Stimulated activated CD4-positive, alpha-beta T cell treated with anti-CD3 and anti-CD28 coated beads, Interleukin-1b, Interleukin-23, amount 100 ng/mL, for 1 hour (primary cell): ENCODE data around the gene CMTM7.

Source experiments
- DNase-seq, 2 donors: peaks; one replicate each; pipeline ENCODE4 v3.0.0-alpha.2; 2020; ENCODE audit warnings: low read depth in 2 of 2

CMTM7 gene, protein sequence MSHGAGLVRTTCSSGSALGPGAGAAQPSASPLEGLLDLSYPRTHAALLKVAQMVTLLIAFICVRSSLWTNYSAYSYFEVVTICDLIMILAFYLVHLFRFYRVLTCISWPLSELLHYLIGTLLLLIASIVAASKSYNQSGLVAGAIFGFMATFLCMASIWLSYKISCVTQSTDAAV

DNA sequence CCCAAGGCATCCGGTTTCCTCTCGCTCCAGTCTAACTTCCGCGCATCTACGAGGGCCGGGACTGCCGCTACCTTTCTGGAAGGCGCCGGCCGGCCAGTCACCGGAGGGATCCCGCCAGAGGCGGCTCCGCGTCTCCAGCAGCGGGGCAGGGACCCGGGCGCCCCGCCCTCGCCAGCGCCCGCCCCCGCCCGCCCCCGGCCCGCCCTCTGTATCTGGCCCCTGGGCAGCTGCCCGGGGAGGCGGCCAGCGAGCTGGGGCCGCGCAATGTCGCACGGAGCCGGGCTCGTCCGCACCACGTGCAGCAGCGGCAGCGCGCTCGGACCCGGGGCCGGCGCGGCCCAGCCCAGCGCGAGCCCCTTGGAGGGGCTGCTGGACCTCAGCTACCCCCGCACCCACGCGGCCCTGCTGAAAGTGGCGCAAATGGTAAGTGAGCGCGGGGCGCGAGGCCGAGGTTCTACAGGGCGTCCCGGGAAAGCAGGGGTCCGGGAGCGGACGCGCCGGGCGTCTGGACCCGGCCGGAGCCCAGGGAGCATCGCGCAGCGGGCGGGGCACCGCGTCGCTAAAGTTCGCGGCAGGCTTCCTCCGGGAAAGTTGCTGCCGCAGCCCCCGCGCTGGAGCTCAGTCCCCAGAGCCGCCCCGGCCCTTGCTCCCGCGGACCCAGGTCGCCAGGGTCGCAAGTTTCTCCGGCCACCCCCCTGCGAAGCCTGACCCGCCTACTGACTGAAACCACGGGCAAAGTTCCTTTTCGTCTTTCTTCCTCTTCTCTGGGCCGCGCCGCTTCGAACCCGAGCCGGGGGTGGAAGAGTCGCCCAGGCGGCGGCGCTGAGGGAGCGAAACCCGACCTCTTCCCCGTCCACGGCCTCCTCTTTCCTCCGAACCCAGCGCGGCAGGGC lies at the start of gene CMTM7:
Gene CMTM7 (plus strand): TSS at position 211 of the 893 bp plus-strand sequence. CDS start 54 bp downstream, at position 265.
- no peak for DNase-seq

DNA sequence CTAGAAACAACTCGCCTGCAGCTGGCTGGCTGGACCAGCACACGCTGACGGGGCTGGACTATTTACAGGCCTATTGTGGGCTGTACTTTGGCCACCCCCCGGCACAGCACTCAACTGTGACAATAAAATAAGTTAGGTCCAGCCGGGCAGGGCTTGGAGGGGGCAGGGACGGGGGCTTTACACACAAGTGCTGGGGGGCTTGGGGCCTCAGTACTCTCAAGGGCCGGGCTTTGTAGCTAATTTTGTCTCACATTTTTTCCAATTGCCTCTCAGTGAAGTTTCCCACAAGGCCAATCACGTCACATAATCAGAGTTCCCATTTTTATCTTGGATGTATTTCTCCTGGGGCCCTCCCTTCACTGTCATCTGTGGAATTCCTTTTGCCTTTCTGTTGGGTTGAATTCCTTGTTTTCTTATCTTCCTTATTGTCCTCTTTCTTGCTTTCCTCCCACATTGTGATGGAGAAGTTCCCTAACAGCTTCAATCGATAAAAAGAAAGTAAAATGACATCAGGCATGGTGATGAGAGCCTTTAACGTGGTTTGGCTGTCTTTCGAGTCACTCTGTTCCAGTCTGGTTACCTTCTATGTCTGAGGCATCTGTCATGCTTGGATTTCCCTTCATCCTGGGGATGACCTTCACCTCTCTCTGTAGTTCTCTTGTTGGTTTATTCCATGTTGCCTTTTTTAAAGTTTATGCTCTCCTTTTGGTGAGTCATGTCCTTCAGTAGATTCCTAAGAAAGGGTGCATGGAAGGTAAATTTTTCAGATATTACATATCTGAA lies 44.1 kb upstream of the CMTM7 start:
- no peak for DNase-seq

DNA sequence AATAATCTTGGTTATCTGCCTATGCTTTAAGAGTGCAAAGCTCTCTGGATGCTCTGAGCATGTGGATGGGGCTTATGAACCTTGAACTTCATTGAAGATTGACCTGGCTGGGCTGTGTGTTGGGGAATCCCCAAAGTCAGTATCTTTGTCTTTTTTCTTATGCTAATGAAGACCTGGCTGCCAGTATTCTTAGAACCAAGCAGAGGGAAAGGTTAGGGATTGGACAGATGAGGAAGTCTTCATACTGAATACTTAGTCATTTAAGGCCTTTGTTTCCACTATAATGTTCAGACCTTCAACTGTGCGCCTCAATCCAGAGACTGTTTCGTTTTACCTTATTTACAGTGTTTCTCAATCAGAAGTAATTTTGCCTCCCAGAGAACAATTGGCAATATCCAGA lies 42.5 kb upstream of the CMTM7 start:
- DNase-seq = no peak

DNA sequence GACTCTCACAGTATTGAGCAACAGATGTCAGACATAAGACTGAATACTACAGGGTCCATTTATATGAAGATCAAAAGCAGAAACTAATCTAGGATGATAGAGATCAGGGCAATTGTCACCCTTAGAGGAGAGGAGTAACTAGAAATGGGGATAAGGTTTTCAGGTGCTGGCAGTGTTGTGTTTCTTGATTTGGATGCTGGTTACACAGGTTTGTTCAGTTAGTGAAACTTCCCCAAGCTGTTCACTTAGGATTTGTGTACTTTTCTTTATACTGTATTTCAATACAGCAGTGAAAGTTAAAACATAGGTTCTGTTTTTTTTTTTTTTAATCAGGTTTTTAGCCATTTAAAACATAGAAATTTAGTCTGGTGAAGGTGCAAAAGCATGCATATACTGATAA lies 39.1 kb upstream of the CMTM7 start:
- no peak for DNase-seq

DNA sequence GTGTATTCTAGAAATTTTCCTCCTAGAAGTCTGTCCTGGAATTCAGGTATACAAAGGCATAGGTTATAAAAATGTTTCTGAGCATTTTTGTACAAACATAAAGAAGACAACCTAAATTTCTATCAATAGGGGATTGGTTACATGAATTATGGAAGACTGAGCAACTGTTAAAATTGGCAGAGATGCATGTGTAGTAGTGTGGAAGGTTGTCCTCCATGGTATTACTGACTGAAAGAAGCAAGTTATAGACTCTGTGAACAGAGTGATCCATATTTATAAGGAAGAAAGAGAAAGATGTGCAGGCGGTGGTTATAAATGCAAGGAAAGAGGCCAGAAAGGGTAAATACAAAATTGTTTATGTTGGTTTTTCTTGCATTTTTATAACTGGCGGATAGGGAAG lies 38.3 kb upstream of the CMTM7 start:
- no peak for DNase-seq

DNA sequence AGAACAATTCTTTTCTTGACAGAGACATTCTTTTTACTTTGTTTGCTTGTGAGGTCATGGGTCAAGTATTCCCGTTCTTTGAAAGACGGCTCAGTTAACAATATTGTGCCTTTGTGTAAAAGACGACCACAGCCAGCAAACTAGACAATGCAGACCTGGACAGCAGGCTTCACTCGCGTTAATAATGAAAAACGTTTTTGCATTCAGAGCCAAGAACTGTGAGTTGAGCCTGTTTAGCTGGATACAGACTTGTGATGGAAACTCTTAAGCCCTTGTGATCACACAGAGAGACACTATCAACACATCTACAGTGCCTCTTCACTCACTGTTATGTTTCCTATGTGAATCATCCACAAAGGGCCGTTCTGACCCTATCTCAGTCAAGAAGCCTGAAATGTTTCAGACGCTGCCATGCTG lies 37.3 kb upstream of the CMTM7 start:
- no peak for DNase-seq

DNA sequence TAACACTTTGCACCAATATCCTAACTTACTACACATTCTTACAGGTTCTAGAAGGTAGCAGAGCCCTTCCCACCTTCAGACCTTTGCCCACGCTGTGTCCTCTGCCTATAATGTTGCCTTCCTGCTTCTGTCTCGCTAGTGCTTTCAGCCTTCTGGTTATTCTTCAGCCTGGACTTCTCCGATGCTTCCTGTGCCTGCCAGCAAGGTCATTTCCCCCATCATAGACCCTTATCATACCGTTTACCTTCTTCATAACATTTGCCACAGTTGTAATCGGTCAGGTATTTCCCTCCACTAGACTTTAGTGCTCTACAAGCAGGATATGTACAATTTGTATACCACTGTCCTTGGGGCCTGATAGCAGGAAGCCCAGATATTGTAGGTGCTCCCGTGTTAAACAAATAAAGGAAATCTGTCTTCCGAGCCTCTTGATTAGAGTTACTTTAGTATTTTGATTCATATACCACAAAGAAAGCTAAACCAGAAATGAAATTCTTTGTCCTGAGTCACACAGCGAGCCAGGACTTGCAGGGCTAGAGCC lies 35.8 kb upstream of the CMTM7 start:
- no peak for DNase-seq

DNA sequence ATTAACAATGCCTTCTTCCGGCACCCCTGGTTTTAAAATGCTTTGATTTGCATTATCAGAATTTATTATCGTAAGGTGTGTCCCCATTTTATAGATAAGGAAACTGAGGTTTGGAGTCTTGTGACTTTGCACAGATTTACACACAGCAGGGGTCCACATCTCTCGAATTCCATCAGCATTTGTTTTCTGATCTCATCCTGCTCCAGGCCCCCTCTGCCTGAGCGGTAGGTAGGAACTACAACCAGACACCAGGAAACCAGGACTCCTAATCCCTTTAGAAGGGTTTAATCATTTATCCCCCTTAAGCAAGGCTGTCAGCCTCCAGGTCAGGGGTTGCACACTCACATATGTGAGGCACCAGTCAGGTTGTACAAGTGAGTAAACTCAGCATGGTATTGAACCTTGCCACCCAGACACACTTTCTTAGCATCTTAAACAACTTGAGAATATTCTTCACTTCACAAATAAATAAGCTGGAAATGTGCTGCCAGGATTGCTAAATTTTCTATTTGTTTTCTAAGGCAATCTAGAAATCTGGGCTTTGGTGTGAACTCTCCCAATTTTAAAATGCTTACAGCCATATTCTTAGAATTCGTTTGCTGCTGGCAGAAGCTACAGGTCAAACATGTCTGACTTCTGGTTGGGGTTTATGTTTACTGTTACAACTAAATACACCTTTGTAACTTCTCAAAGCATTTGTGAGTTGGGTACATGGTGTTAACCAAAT lies 31.7 kb upstream of the CMTM7 start:
- DNase-seq = no peak

DNA sequence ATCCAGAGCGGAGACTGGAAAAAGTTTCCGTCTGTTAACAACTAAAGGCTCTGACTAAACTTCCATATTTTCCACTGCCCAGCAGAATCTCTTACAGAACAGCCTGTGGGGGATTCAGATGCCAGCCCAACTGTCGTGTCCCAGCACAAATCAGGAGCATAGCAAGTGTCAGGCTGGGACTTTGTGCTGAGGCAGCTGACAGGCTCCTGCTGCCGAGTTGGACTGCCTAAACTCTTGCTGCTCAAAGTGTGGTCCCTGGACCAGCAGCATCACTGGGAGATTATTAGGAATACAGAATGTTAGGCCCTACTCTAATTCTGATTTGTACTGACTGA lies 31.2 kb upstream of the CMTM7 start:
- no peak for DNase-seq

DNA sequence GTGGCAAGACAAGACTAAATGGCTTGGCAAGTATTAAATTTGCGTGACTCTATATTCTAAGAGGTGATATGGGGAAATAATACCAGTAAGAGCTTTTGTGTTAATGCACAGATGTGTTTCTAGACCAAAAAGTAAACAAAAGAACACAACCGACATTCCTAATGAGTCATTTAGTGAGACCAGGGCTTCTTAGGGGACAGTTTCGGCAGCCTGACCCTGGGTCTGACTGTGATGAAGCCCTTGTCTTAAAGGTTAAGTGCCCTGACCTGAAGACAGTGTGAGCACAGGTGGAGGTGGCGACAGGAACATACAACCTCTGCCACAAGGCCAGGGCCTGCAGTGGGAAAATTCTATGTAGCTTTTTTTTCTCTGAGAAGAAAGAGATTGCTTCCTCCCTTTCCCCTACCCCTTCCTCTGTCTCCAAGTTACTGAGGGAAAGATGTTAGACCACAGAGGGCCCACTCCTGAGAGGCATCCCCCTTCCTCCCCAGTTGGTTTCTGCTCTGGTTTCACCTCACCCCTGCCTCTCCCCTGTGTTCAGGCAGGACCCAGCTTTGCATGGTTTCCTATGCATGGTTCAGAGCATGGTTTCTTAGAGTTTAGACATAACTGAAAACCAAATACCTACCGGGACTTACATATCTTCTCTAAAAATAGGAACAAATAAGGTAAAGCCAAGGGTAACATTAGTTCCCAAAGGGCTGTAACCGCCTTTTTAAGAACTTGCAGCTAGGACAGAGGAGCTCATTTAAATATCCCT lies 24.8 kb upstream of the CMTM7 start:
- no peak for DNase-seq

DNA sequence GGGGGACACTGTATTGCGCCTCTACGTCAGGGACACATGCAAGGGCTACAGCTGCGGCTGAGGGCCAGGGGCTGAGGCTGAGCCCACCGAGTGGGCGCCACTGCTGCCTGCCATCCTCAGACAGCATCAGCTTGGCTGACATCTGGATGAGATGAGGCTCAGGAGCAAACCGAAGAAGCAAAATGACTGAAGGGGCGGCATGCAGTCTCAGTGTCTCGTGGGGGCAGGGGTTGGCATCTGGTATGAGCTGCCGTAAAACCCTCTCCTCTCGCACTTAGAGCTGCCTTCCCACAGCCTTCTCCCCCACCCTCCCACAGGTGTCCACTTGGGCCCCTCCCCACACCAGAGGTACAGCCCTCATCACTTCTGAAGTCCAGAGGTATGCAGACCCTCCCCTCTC lies 24.2 kb upstream of the CMTM7 start:
- no peak for DNase-seq

DNA sequence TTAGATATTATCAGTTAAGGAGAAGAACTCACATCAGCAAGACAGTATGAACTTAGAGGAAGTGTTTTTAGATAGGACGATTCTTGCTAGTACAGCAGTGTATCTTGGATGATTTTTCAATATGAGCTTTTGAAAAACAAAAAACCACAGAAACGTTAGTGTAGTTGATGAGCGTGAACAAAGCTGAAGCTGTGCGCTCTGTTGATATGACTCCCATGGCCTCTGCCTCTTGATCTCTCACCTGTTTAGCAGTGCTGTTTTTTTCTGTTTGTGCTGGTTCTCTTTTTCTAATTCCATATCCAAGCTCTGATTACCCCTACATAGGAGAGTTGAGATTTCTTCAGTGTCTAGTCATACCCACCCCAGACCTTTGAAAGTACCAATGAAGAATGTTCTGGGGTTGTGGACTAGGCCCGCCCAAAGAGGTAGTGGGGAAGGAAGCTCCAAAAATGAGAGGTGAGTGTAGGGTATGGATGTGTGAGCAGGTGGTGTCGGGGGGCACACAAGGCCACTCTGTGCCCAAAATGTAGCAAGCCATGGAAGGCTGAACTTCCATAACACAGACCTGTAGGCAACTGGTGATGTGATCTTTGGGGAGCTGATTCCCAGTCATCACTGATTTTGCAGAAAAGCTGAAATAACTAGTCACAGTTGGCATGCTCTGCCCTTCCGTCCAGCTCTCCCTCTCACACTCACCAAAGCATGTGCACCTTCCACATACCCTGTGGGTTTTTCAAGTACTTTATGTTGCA lies 20.0 kb upstream of the CMTM7 start:
- DNase-seq = no peak

DNA sequence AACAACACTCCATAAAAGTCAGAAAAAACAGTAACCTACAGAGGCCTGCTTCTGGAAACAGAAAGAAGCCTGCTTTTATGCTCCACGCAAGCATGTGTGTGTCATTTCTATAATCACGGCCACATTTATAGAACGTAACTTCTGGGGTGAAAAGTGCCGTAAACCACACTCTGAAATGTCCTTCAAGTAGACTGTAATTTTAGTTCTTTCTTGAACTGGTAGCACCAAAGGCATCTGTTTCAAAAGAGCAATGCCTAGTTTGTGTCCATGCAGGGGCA lies 19.5 kb upstream of the CMTM7 start:
- DNase-seq = no peak

DNA sequence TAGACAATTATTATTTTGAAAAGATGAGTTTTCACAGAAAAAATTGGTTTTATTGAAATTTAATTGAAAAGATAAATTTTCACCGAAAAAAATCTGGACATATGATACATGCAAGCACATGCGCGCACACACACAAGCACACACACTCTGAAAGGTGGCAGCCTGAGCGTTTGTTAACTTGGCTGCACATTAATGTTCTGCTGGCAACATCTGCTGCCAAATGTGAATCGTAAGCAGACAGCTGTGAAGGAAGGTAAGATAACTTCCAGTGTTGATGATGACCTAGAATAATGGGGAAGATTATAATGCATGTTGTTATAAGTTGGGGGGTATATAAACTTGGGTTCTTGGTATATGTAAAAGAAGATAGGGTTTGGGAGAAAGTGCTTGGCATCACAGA lies 18.4 kb upstream of the CMTM7 start:
- no peak for DNase-seq

DNA sequence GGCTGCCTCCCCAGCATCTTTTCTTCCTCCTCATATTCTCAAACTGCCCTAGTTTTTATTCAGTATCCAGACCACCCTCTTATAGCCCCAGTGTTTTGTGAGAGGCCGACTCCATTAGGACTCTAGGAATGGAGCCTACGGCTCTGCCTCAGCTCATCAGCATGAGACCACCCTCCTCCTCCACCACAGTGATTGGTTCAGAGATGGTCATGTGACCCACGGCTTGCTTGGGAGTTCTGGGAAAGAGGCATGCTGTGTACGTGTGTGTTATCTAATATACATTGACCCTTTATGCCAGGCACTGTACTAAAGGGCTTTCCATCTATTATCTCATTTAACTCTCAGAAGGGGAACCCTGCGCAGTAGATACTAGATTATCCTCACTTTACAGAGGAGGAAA lies 17.8 kb upstream of the CMTM7 start:
- no peak for DNase-seq

DNA sequence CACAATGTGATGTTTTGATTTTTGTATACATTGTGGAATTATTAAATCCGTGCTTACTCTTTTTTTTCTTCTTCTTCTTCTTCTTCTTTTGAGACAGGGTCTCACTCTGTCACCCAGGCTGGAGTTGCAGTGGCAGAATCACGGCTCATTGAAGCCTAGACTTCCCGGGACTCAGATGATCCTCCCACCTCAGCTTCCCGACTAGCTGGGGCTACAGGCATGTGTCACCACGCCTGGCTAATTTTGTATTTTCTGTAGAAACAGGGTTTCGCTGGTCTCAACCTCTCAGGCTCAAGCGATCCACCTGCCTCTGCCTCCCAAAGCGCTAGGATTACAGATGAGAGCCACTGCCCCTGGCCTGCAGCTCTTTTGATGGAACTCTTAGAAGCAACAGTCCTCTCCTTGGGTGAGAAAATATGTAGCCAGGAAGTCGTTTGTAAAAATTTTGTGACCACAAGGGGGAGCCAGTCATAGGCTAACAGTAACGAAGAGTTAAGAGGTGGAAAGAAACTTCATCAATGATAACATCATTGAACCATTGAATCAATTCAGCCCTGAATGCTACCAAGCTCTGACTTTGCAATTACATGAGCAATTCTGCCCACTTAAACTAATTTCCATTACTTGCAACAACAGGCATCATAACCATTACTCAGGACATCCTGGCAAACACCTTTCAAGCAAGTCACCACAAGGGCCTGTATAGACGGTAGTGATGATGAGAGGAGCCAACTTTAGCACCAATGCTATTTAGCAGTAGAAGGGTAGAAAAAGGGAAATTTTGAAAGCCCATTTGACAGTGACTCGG lies 16.7 kb upstream of the CMTM7 start:
- peak in 1 of 2 donors; percentile 49 for DNase-seq

DNA sequence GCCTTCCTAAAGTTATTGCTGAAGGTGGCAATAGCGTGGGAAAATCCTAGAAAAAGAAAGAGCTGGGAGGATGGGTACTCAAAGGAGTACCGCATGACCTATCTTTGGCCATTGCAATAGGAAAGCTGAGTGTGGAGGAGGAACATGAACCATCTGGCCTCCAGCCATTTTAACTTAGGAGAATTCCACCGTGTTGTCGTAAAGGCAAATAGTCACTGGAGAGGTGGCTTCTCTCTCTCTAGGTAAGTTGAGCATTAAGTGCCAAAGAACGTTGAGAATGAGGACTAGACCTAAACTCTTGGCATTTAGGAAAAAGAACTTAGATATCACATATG lies 16.1 kb upstream of the CMTM7 start:
- DNase-seq = no peak

DNA sequence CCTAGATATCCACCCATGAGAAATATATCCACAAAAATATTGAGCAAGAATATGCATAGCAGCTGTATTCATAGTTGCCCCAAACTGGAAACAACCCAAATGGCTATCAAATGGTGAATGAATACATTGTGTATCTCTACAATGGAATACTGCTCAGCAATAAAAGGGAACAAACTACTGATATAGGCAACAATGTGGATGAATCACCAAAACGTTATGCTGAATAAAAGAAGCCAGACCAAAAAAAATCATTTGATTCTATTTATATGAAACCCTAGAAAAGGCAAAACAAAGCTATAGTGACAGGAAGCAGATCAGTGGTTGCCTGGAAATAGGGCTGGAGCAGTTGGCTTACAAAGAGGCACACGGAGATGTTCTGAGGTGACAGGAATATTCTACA lies 15.5 kb upstream of the CMTM7 start:
- DNase-seq = no peak

DNA sequence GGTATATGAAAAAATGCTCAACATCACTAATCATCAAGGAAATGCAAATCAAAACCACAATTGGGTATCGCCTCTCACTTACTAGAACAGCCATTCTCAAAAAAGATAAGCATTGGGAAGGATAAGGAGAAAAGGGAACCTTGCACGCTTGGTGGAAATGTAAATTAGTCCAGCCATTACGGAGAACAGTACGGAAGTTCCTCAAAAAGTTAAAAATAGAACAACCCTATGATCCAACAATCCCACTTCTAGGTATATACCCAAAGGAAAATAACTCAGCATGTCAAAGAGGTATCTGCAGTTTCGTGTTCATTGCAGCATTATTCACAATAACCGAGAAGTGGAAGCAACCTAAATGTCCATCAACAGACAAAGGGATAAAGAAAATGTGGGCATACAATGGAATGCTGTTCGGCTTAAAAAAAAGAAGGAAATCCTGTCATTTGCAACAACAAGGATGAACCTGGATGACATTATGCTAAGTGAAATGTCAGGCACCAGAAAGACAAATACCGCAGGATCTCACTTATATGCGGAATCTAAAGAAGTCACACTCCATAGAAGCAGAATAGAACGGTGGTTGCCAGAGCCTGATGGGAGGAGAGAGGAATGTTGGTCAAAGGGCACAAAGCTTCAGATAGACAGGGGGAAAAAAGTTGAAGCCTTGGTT lies 11.7 kb upstream of the CMTM7 start:
- DNase-seq = no peak
